COR-L47 (cell line): ENCODE measurements around the gene KIF2C.
A peak's percentile ranks its signal among the peaks of the same experiment; 100 is the strongest.
"Not testable (repeated sequence)": the region's sequence is repeated elsewhere in the genome, so short reads cannot be mapped to it uniquely, and the experiment has no call there.

Experiments used
- DNase-seq: peaks from one replicate; lab custom pipeline; 2025; lab: John Stamatoyannopoulos, UW

Gene KIF2C

DNA sequence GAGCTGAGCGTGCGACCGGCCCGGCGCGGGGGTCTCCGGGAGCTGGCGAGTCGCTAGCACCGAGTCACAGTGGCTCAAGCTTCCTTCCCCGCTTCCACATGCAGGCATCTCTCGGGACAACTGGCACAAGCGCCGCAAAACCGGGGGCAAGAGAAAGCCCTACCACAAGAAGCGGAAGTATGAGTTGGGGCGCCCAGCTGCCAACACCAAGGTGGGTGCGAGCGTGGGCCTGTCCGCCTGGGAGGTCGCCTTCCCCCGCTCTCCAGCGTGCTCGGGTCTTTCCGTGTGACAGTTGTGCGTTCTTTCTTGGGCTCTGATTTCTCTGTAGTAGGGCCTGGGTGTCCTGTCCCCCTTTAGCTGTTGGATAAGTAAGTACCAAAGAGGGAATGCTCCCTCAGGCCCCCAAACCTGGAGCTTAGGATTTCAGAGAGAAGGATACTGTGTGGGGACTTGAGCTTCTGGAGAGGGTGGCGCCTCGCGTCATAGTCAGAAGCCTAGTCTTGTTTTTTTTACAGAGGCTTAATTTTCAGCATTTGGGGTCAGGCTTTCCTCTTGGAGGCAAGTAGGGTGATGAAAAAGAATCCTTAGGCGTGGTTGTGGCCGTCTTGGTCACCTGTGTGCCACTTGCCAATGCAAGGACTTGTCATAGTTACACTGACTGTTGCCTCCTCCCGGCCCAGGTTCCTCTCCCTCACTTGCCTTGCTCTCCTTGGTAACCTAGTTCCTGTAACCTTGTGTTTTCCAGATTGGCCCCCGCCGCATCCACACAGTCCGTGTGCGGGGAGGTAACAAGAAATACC, 36.5 kb downstream of the KIF2C start:
- DNase-seq = no peak

DNA sequence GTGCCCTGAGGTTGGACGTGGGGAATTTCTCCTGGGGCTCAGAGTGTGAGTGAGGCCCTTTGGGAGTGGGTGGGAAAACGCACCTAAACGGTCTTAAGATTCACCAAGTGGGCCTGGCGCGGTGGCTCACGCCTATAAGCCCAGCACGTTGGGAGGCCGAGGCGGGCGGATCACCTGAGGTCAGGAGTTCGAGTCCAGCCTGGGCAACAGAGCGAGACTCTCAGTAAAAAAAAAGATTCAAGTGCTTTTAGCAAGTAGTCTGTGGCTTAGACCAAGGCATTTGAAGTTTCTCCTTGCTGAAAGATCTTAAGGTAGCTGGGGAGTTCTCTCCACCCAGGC, 37.1 kb downstream of the KIF2C start:
- DNase-seq = no peak

DNA sequence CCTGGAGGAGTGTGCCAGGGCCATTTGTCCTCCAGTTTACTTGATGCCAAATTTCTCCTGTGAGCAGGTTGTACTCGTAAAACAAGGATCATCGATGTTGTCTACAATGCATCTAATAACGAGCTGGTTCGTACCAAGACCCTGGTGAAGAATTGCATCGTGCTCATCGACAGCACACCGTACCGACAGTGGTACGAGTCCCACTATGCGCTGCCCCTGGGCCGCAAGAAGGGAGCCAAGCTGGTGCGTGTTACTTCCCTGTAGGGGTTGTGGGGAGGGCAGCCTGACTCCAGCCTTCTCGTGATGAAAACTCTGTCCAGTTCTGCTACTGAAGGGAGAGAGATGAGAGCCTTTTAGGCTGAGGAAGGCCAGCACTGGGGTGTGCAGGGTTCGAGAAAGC, 37.9 kb downstream of the KIF2C start:
- DNase-seq = no peak

DNA sequence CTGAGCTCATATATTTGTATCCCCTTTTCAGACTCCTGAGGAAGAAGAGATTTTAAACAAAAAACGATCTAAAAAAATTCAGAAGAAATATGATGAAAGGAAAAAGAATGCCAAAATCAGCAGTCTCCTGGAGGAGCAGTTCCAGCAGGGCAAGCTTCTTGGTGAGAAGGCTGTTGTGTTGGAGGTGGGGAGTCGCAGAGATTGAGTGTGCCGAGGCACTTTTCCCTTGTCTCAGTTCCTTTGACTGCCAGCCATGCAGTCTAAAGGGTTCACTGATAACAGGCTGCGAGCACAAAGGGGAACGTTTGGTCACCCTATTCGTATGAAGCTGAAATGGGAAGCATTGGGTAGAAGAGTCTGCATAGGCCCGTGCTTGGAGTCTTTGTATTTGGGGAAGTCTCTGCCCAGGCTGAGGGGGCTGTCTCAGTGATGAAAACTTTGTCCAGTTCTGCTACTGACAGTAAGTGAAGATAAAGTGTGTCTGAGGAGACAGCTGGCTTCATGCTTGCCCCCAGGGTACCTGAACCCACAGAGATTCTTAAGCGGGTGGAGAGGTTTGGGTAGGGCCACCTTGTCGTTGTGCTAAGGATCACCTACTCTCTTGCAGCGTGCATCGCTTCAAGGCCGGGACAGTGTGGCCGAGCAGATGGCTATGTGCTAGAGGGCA, 38.5 kb downstream of the KIF2C start:
- DNase-seq = no peak

GRCh38 chr1:44778705-44779576, 39.3 kb downstream of the KIF2C start:
- DNase-seq = no peak

- DNase-seq = no peak
These were observed 41.0 kb downstream of the KIF2C start for GRCh38 chr1:44780583-44781121.

- DNase-seq = no peak
These were observed 44.1 kb downstream of the KIF2C start for GRCh38 chr1:44783697-44784093.

DNA sequence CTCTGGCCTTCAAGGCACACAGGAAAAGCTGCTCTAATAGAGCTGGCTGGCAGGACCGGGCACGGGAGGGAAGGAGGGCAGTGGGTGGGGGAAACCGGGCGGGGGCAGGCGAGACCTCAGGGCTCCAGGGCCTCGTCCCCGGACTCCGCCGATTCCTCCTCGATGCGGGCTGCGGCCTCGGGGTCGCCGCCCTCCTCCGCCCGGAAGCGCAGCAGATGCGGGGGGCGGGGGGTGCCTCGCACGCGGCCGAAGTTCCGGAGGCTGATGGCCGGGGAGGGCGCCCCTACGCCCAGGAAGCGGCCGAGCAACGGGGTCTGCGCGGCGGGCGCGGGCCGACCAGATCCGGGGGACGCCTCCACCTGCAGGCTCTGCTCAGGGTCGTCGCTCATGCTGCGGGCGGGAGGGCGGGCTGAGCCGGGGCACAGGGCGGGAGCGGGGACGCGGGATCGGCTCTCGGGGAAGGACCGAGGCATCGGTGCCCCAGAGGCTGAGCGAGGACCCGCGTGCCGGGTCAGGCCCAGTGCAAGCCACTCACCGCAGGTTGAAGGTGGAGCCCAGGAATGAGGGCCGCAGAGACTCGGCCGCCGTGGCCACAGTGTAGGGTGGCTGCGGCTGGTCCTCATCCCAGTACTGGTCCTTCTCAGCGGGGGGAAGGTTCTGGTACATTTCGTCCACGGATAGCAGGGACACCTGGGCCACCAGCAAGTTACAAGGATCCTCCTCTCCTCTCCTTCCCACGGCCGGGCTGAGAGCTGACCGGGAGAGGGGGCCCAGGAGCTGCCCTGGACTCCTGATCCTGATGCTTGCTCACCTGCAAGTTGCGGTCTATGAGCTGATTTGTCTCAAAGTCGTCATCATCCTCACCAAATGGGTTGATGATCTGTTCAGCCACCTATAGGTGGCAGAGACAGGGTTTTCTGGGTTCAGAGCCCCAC, 44.7 kb downstream of the KIF2C start:
- DNase-seq = peak; percentile 11

- no peak for DNase-seq
These were observed 45.4 kb downstream of the KIF2C start for GRCh38 chr1:44785029-44785380.

GRCh38 chr1:44785501-44786137, 46.0 kb downstream of the KIF2C start:
- no peak for DNase-seq

- DNase-seq = peak; percentile 3
These were observed 46.7 kb downstream of the KIF2C start for GRCh38 chr1:44786138-44786840.

DNA sequence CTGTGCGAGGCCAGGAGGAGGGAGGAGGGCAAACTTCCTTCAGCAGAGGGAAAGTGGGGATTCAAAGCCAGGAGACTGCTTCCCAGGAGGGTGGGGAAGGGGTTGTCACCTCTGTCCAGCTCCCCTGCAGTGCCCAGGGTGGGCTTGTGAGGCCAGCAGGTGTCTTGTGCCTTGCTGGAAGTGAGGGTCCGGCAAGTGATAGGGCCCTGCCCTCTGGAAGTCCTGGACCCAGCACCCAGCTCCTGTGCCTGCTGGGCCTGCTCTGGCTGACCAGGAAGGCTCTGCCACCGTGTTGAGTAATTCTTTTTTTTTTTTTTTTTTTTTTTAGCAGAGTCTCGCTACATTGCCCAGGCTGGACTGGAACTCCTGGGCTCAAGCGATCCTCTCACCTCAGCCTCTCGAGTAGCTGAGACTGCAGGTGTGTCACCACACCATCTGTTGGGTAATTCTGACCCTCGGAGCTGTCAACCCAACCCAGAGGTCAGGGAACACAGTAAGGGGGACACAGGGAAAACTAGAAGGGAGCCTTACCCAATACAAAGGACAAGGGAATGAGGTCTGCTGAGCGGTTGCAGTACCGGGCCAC, 47.3 kb downstream of the KIF2C start:
- no peak for DNase-seq

DNA sequence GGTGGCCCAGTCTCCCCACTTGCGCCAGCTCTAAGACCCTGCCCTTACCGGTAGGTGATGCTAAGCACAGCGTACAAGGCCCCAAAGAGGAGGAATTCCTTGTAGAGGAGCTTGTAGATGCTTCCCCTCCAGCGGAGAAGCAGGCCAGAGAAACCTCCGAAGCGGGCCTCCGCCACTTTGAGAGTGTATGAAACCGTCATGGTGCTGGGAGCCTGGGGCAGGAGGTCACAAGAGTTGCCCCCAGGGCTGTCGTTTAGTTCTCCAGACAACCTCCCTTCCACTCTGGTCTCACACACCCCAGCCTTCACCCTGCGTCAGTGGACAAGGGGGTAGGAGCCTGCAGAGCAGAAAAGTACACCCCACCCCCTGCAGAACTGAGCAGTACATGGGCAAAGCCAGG, 47.9 kb downstream of the KIF2C start:
- no peak for DNase-seq

- no peak for DNase-seq
These were observed 48.7 kb downstream of the KIF2C start, which contains the start of gene BEST4 for GRCh38 chr1:44788120-44788860. BEST4 (minus strand) TSS chr1:44788170; CDS start chr1:44787705, 465 bp downstream.

DNA sequence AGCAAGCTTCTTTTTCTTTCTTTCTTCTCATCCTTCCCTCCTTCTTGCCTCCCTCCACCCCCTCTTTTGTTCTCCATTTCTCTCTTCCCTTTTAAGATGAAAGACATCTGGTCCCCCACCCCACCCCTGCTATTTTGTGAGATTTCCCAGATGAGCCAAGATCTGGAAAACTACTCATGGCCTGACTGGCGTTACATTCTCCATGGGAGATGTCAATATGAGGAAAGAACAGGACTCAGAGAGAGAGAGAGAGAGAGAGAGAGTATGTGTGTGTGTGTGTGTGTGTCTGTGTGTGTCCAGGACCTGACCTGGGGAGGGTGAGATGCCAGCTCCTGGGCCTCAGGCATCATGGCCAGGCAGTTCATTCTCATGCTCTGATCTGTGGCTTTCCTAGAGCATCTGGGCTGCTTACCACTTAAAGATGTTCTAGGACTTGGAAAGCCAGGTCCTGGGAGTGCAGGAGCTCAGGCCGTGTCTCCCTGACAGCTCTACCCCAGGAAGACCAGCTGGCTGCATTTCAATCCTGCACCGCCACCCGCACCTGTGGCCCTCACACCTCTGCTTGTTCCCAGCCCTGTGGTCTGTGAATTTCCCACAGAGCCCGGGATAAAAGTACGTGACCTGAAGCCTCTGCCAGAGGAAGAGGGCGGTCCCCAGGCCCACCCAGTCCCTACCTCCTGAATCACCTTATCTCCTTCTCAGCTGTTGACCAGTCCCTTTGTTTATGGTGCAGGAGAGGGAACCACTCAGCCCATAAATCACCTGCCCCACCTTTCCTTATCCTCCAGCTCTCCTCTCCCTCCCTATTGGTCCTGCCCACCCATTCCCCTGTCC, 51.5 kb downstream of the KIF2C start:
- DNase-seq = no peak

DNA sequence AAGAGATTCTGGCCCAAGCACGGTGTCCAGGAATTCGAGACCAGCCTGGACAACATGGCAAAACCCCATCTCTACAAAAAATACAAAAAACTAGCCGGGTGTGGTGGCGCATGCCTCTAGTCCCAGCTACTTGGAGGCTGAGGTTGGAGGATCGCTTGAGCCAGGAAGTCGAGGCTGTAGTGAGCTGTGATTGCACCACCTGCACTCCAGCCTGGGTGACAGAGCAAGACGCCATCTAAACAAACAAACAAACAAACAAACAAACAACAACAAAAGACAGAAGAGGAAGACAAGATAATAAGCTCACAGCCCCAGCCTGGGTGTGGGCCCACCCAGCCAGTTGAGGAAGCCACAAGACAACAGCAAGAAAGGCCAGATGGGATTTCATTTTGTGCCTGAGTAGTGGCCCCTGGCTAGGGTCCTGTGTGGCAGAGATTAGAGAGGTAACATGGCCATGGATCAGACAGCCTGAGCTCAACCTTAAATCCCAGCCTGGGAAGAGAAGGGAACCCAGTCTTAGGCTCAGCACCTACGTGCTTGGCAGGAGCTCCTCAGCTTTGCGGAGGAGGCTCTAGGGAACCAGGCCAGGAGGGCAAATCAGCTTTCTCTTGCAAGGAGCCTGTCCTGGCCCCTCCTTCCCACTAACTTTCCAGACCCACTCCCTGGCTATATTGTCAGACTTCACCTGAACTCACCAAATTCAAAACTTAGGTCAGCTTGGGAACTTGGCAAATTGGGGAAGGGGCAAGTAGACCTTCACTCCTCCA, 53.3 kb downstream of the KIF2C start:
- DNase-seq = no peak

- DNase-seq = not testable (repeated sequence)
These were observed 58.2 kb downstream of the KIF2C start for GRCh38 chr1:44797886-44798285.
